H1 (cell line): ENCODE results near the gene ADORA1. TPM values are rescaled to one million over a fixed set of nuclear protein-coding genes. Genes with fewer than 3 reads are reported as not detected.

ENCODE experiments used
- CTCF ChIA-PET: fragments of 300-600 bp; sonication (Branson Sonifier 250); formaldehyde crosslinking; loops from one replicate; lab custom pipeline; 2021; ENCODE audit not compliant: partially characterized antibody; lab: Charles Lee
- POLR2A ChIA-PET: fragments of 300-600 bp; sonication (Branson Sonifier 250); formaldehyde crosslinking; loops from one replicate; lab custom pipeline; 2021; ENCODE audit warnings: inconsistent platforms; ENCODE audit not compliant: partially characterized antibody; lab: Charles Lee
- DNase-seq, 2 experiments: peaks; one replicate each; pipeline versions ENCODE4 v3.0.0 to v3.0.0-alpha.2; 2010 to 2022; ENCODE audit warnings: low spot score in 2 of 2, low read depth in 1 of 2, mixed read lengths in 1 of 2
- FAIRE-seq: peaks from 2 replicates; lab custom pipeline; 2011; peaks lifted over from hg19 to GRCh38; lab: Jason Lieb, UNC
- H2AFZ ChIP-seq: 2 replicates; pipeline ENCODE4 v1.8.1; 2012; ENCODE audit warnings: low read length, inconsistent platforms
- H2AK5ac ChIP-seq: 2 replicates; pipeline ENCODE4 v1.6.1; 2013; ENCODE audit warnings: low read depth, low read length
- H2BK120ac ChIP-seq: replicated peaks from 2 replicates; pipeline ENCODE3; 2013; ENCODE audit warnings: low read depth, low read length, inconsistent platforms
- H2BK12ac ChIP-seq: 2 replicates; pipeline ENCODE4 v1.6.1; 2013; ENCODE audit warnings: low read depth, low read length
- H2BK15ac ChIP-seq: 2 replicates; pipeline ENCODE4 v1.6.1; 2013; ENCODE audit warnings: low read length
- H2BK20ac ChIP-seq: 2 replicates; pipeline ENCODE4 v1.6.1; 2013; ENCODE audit warnings: low read length
- H2BK5ac ChIP-seq: 2 replicates; pipeline ENCODE4 v1.6.1; 2013; ENCODE audit warnings: low read depth, low read length
- H3K14ac ChIP-seq: 2 replicates; pipeline ENCODE4 v1.6.1; 2013; ENCODE audit warnings: inconsistent platforms; ENCODE audit not compliant: insufficient read length
- H3K18ac ChIP-seq: 2 replicates; pipeline ENCODE4 v1.6.1; 2013; ENCODE audit warnings: low read length; ENCODE audit errors: extremely low read depth
- H3K23ac ChIP-seq: 2 replicates; pipeline ENCODE4 v1.6.1; 2013; ENCODE audit warnings: inconsistent platforms; ENCODE audit not compliant: insufficient read length
- H3K23me2 ChIP-seq: 2 replicates; pipeline ENCODE4 v1.6.1; 2013; ENCODE audit warnings: low read depth, low read length
- H3K27ac ChIP-seq: 2 replicates; pipeline ENCODE4 v1.6.1; 2011; ENCODE audit warnings: low read depth, low read length, inconsistent platforms
- H3K27me3 ChIP-seq, 4 experiments: replicated peaks in 1 of 4; 1 replicate in 1 of 4; 2 replicates in 3 of 4; pipeline versions ENCODE4 v1.6.1 to v1.8.1; 2011 to 2013; ENCODE audit warnings: low read length in 3 of 4, mild to moderate bottlenecking in 3 of 4, inconsistent platforms in 2 of 4, mixed read lengths in 2 of 4, moderate library complexity in 1 of 4; ENCODE audit not compliant: control insufficient read depth in 3 of 4, insufficient read depth in 3 of 4; ENCODE audit errors: extremely low read depth in 1 of 4
- H3K36me3 ChIP-seq, 4 experiments: 2 replicates each; pipeline versions ENCODE4 v1.6.1 to v1.8.1; 2011 to 2013; ENCODE audit warnings: mild to moderate bottlenecking in 4 of 4, low read length in 3 of 4, moderate library complexity in 2 of 4, control low read depth in 1 of 4, inconsistent platforms in 1 of 4; ENCODE audit not compliant: insufficient read depth in 4 of 4, control insufficient read depth in 2 of 4
- H3K4ac ChIP-seq: replicated peaks from 2 replicates; pipeline ENCODE3; 2013; ENCODE audit warnings: low read length, low read depth, mixed read lengths, inconsistent platforms; ENCODE audit not compliant: insufficient read length
- H3K4me1 ChIP-seq, 4 experiments: replicated peaks in 1 of 4; 1 replicate in 1 of 4; 2 replicates in 3 of 4; pipeline versions ENCODE4 v1.6.1 to v1.8.1; 2011 to 2013; ENCODE audit warnings: low read length in 3 of 4, inconsistent platforms in 2 of 4, mixed read lengths in 1 of 4; ENCODE audit not compliant: insufficient read depth in 4 of 4, control insufficient read depth in 3 of 4
- H3K4me2 ChIP-seq, 2 experiments: 2 replicates each; pipeline versions ENCODE4 v1.6.1 to v1.8.1; 2011 to 2013; ENCODE audit warnings: low read depth in 2 of 2, low read length in 2 of 2, control low read depth in 1 of 2, inconsistent platforms in 1 of 2, mild to moderate bottlenecking in 1 of 2; ENCODE audit not compliant: insufficient read depth in 1 of 2
- H3K4me3 ChIP-seq, 4 experiments: fragments of 200-600, 300-600 bp in 1 of 4; sonication (generic), shearing (Covaris generic), sonication (Bioruptor Twin) in 1 of 4; 2 replicates each; pipeline versions ENCODE4 v1.5.1 to v1.8.1; 2011 to 2016; ENCODE audit warnings: low read length in 4 of 4, low read depth in 3 of 4, control low read depth in 2 of 4, inconsistent platforms in 2 of 4, mild to moderate bottlenecking in 2 of 4, mixed read lengths in 1 of 4, moderate library complexity in 1 of 4; ENCODE audit not compliant: insufficient read depth in 2 of 4; ENCODE audit errors: extremely low read depth in 1 of 4
- H3K56ac ChIP-seq: replicated peaks from 2 replicates; pipeline ENCODE3; 2013; ENCODE audit warnings: low read depth, mild to moderate bottlenecking, mixed read lengths, low read length, inconsistent platforms; ENCODE audit not compliant: insufficient read length
- H3K79me1 ChIP-seq: 2 replicates; pipeline ENCODE4 v1.6.1; 2013; ENCODE audit warnings: low read depth, low read length, control low read depth
- H3K79me2 ChIP-seq, 2 experiments: 2 replicates each; pipeline versions ENCODE4 v1.6.1 to v1.8.1; 2012 to 2013; ENCODE audit warnings: low read length in 2 of 2, mild to moderate bottlenecking in 2 of 2, inconsistent platforms in 1 of 2; ENCODE audit not compliant: insufficient read depth in 2 of 2, control insufficient read depth in 1 of 2
- H3K9ac ChIP-seq, 4 experiments: replicated peaks in 1 of 4; 1 replicate in 1 of 4; 2 replicates in 3 of 4; pipeline versions ENCODE4 v1.6.1 to v1.8.1; 2011 to 2013; ENCODE audit warnings: low read depth in 3 of 4, low read length in 3 of 4, control low read depth in 2 of 4, mild to moderate bottlenecking in 2 of 4, moderate library complexity in 2 of 4, inconsistent platforms in 1 of 4; ENCODE audit errors: extremely low read depth in 1 of 4
- H3K9me3 ChIP-seq, 2 experiments: 2 replicates each; pipeline versions ENCODE4 v1.6.1 to v1.8.1; 2012 to 2013; ENCODE audit warnings: mild to moderate bottlenecking in 2 of 2, moderate library complexity in 2 of 2, control low read depth in 1 of 2, inconsistent platforms in 1 of 2, low read depth in 1 of 2, low read length in 1 of 2, mixed read lengths in 1 of 2; ENCODE audit not compliant: insufficient read depth in 2 of 2
- H4K20me1 ChIP-seq, 2 experiments: replicated peaks in 1 of 2; 2 replicates each; pipeline versions ENCODE3 to v1.8.1; 2011 to 2013; ENCODE audit warnings: inconsistent platforms in 2 of 2, low read length in 2 of 2, mild to moderate bottlenecking in 1 of 2; ENCODE audit not compliant: insufficient read depth in 2 of 2, control insufficient read depth in 1 of 2
- H4K5ac ChIP-seq: 2 replicates; pipeline ENCODE4 v1.6.1; 2013; ENCODE audit warnings: low read length, low read depth, mixed read lengths, inconsistent platforms; ENCODE audit not compliant: insufficient read length
- H4K8ac ChIP-seq: 2 replicates; pipeline ENCODE4 v1.8.0; 2013; ENCODE audit warnings: mild to moderate bottlenecking, moderate library complexity, low read length, inconsistent platforms; ENCODE audit not compliant: insufficient read depth; ENCODE audit errors: extremely low read depth
- H4K91ac ChIP-seq: replicated peaks from 2 replicates; pipeline ENCODE3; 2013; ENCODE audit warnings: low read length, mixed read lengths, inconsistent platforms; ENCODE audit not compliant: insufficient read length
- JUND ChIP-seq: IDR thresholded peaks from 2 replicates; pipeline ENCODE4 v1.6.1; 2011; ENCODE audit warnings: mild to moderate bottlenecking, improper control_type of control experiment, low read length
- KDM4A ChIP-seq: IDR thresholded peaks from one replicate; pipeline ENCODE4 v1.7.1; 2012; ENCODE audit warnings: low read depth, mild to moderate bottlenecking, moderate library complexity, low read length, inconsistent platforms; ENCODE audit not compliant: severe bottlenecking
- WGBS, 2 experiments: shearing (Covaris generic) in 1 of 2; methylation state at CpG; one replicate each; pipeline versions ENCODE4 v1.1.6 to v1.1.7; 2013 to 2015; ENCODE audit warnings: low lambda C conversion rate in 2 of 2, mixed read lengths in 2 of 2, inconsistent platforms in 1 of 2, low coverage in 1 of 2, missing lambda C conversion rate in 1 of 2; ENCODE audit not compliant: insufficient replicate concordance in 2 of 2, insufficient coverage in 1 of 2, insufficient read length in 1 of 2; ENCODE audit errors: extremely low coverage in 1 of 2, missing lambda C conversion rate in 1 of 2; 5-methylcytosine and 5-hydroxymethylcytosine counted together
- polyA plus RNA-seq, 7 experiments: library from polyadenylated mRNA; depleted of rRNA in 3 of 7; stranded (reverse) in 5 of 7; unstranded in 2 of 7; fragments of >200 nt in 5 of 7; fragments of 200-250 nt in 2 of 7; gene quantifications; 1 replicate in 5 of 7; 2 replicates in 1 of 7; 4 replicates in 1 of 7; pipeline versions ENCODE4 v1.2.1 to v1.2.3, GENCODE V29; 2011 to 2013; ENCODE audit warnings: missing spikeins in 2 of 7, mixed read lengths in 2 of 7
- total RNA-seq: library from RNA; stranded (reverse); fragmentation: NEBNext Ultra II Directional; extraction: Animal tissue kit (Norgen Biotek cat#: 25700); gene quantifications from 2 replicates; pipeline ENCODE4 v1.2.1, GENCODE V29; 2021

Gene ADORA1
- total and polyA plus RNA-seq, 2 of the 8 experiments (the other 6 are each of a cell fraction or from before 2014, with no cell fraction given): 3.3 to 6.7 TPM

DNA sequence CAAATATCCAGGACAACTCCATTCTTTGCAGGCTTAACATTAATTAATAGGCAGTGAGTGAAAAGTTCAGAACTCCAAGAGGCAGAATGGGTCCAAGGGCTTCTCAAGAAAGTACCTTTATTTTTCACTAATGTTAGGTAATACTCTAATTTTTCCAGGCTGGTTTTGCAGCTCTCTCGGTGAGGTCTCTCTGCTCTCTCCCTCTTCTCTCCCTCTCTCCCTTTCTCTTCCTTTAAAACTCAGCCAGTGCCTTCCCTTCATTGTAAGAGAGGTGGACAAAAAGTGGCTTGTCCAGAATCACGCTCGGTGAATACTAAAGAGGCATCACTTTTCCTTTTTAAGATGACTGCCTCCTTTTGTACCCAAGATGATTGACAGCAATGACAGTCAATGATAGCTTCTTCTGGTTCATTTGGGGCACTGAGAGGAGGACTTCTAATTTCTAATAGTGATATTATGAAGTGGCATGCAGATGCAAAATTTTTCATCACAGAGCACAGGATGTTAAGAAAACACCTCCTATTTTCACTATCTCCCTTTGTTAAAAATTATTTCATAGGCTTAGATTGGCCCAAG is 60.3 kb downstream of the ADORA1 start:
- no peaks in the 10 kb centered on the region for H4K20me1 ChIP-seq
- H3K36me3 ChIP-seq: no peaks in the 10 kb centered on the region
- no peak overlapping the region for H3K9ac ChIP-seq
- peaks cover 6 to 17% (median 11%) of the 10 kb centered on the region in 4 experiments for H3K4me1 ChIP-seq
- WGBS, 2 experiments: 86% methylated on average over 3 of the region's 3 CpGs; no CpG with 5 or more reads in 1 of the 2 experiments
- no peak overlapping the region for H2AK5ac ChIP-seq
- H3K23ac ChIP-seq: no peak overlapping the region
- no peak overlapping the region for H3K4me3 ChIP-seq
- H4K91ac ChIP-seq: no peak overlapping the region
- no peak overlapping the region; a peak in 1 of 4 replicates for H3K4me2 ChIP-seq
- H3K79me2 ChIP-seq: no peaks in the 10 kb centered on the region
- no peak for TF ChIP-seq KDM4A
- no peak for TF ChIP-seq JUND
- H4K8ac ChIP-seq: no peak overlapping the region
- H3K14ac ChIP-seq: no peak overlapping the region
- no peak overlapping the region for H3K4ac ChIP-seq
- no peak overlapping the region for H2BK15ac ChIP-seq
- H3K79me1 ChIP-seq: no peaks in the 10 kb centered on the region
- no peak overlapping the region for H2BK20ac ChIP-seq
- H2BK5ac ChIP-seq: no peak overlapping the region
- H3K23me2 ChIP-seq: no peaks in the 10 kb centered on the region
- peak overlapping the region; percentile 86; the same call in 1 of the 2 replicates for H2AFZ ChIP-seq
- H2BK12ac ChIP-seq: no peak overlapping the region
- CTCF ChIA-PET: interaction anchor here (0.6 to 5.7 kb wide), 14 partner anchors 19 to 300 kb away, joined by 3 to 33 read pairs (median 4); partner anchors contain the start of gene ADORA1
- no peak for DNase-seq
- no peak for FAIRE-seq
- no peaks in the 10 kb centered on the region for H3K9me3 ChIP-seq
- no peak overlapping the region for H2BK120ac ChIP-seq
- peak overlapping the region; percentile 15; the same call in 1 of the 2 replicates for H3K18ac ChIP-seq
- H4K5ac ChIP-seq: no peak overlapping the region
- H3K27ac ChIP-seq: no peak overlapping the region
- no peak overlapping the region for H3K56ac ChIP-seq
- H3K27me3 ChIP-seq: no peaks in the 10 kb centered on the region
- POLR2A ChIA-PET: interaction anchor here (1.2 kb wide), 1 partner anchor 181 kb away, joined by 3 read pairs; the partner anchor contains the start of gene TMEM183A
